Sigmoid colon (tissue), 4 donors: ENCODE results near the gene TM9SF3.

ENCODE experiments used
- POLR2A ChIP-seq, 2 donors: fragments of 450-650 bp; IDR thresholded peaks; one replicate each; pipeline ENCODE4 v1.6.1; 2016; ENCODE audit warnings: antibody characterized with exemption in 2 of 2, mild to moderate bottlenecking in 2 of 2, moderate library complexity in 2 of 2
- POLR2AphosphoS5 ChIP-seq, 4 donors: sonication (generic); formaldehyde crosslinking; IDR thresholded peaks; one replicate each; pipeline ENCODE4 v1.6.1; 2017; ENCODE audit warnings: antibody characterized with exemption in 4 of 4
- TF ChIP-seq, protein P1 (sequence below), 4 experiments: fragments of 450-650 bp in 3 of 4; fragments of 200-600 bp in 1 of 4; IDR thresholded peaks; one replicate each; pipeline ENCODE4 v1.5.1; 2016 to 2019; ENCODE audit warnings: antibody characterized with exemption in 4 of 4, mild to moderate bottlenecking in 3 of 4, moderate library complexity in 2 of 4

DNA sequence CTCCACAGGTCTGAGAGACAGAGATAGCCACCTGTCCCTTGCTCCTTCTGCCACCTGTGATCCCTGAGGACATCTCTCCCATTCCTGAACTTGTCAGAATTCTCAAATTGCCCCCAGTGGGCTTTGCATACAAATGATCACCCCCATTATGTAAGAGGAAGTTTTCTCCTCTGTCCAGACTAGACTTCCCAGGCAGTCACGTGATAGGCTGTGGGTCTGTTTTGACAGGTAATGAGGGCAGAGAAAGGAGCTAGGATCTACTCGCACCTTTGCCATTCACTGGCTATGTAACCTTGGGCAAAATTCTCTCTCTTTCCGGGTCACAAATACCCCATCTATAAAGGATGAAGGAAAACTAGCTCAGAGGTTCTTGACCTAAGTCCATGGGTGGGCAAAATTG is 21.4 kb upstream of the TM9SF3 start:
- TF ChIP-seq, protein P1, sequence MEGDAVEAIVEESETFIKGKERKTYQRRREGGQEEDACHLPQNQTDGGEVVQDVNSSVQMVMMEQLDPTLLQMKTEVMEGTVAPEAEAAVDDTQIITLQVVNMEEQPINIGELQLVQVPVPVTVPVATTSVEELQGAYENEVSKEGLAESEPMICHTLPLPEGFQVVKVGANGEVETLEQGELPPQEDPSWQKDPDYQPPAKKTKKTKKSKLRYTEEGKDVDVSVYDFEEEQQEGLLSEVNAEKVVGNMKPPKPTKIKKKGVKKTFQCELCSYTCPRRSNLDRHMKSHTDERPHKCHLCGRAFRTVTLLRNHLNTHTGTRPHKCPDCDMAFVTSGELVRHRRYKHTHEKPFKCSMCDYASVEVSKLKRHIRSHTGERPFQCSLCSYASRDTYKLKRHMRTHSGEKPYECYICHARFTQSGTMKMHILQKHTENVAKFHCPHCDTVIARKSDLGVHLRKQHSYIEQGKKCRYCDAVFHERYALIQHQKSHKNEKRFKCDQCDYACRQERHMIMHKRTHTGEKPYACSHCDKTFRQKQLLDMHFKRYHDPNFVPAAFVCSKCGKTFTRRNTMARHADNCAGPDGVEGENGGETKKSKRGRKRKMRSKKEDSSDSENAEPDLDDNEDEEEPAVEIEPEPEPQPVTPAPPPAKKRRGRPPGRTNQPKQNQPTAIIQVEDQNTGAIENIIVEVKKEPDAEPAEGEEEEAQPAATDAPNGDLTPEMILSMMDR (IDR thresholded peaks at IDR 0.05), result no peak
- TF ChIP-seq POLR2A (IDR thresholded peaks at IDR 0.05) (no peak), POLR2AphosphoS5 (IDR thresholded peaks at IDR 0.05) (no peak)
